Aorta (tissue), 5 donors: ENCODE measurements around the gene C11orf24. TPM values are rescaled to one million over a fixed set of nuclear protein-coding genes. Genes with fewer than 3 reads are reported as not detected.
"Not testable (repeated sequence)": the region's sequence is repeated elsewhere in the genome, so short reads cannot be mapped to it uniquely, and the experiment has no call there.

Source experiments
- ATAC-seq: fragments of 200-7000 bp; cut with Tn5 transposase; one replicate; pipeline ENCODE4 v1.9.1; 2022; ENCODE audit warnings: moderate library complexity; ENCODE audit not compliant: low FRiP score
- DNase-seq, 2 donors: peaks; one replicate each; pipeline ENCODE4 v3.0.0-alpha.2; 2020
- H3K27ac ChIP-seq, 2 donors: one replicate each; pipeline ENCODE4 v1.5.1; 2013; ENCODE audit warnings: low read length in 2 of 2, mild to moderate bottlenecking in 2 of 2, moderate library complexity in 2 of 2, control low read depth in 1 of 2, inconsistent platforms in 1 of 2, low read depth in 1 of 2
- H3K27me3 ChIP-seq, 2 donors: one replicate each; pipeline ENCODE4 v1.6.1; 2013; ENCODE audit warnings: control low read depth in 1 of 2, low read length in 1 of 2, mild to moderate bottlenecking in 1 of 2, moderate library complexity in 1 of 2; ENCODE audit not compliant: insufficient read depth in 2 of 2, control insufficient read depth in 1 of 2
- H3K36me3 ChIP-seq, 2 donors: one replicate each; pipeline ENCODE4 v1.6.1; 2013; ENCODE audit warnings: control low read depth in 1 of 2, low read length in 1 of 2, mild to moderate bottlenecking in 1 of 2; ENCODE audit not compliant: insufficient read depth in 2 of 2, control insufficient read depth in 1 of 2
- H3K4me1 ChIP-seq, 2 donors: one replicate each; pipeline ENCODE4 v1.6.1; 2013; ENCODE audit warnings: low read length in 2 of 2, control low read depth in 1 of 2, mild to moderate bottlenecking in 1 of 2, moderate library complexity in 1 of 2; ENCODE audit not compliant: insufficient read depth in 2 of 2, control insufficient read depth in 1 of 2
- H3K4me3 ChIP-seq, 2 donors: one replicate each; pipeline ENCODE4 v1.5.1; 2013; ENCODE audit warnings: low read length in 2 of 2, control low read depth in 1 of 2, mild to moderate bottlenecking in 1 of 2
- H3K9me3 ChIP-seq: one replicate; pipeline ENCODE4 v1.6.1; 2013; ENCODE audit warnings: mild to moderate bottlenecking, low read length; ENCODE audit not compliant: control insufficient read depth
- WGBS, 2 donors: extraction: QIAGEN DNeasy Blood & Tissue Kit; methylation state at CpG; one replicate each; pipeline ENCODE4 v1.1.7; 2013; 5-methylcytosine and 5-hydroxymethylcytosine counted together
- intact Hi-C, 2 donors: fragments of 100-400 bp; cut with DNase I; formaldehyde crosslinking; loops; one replicate each; pipeline versions ENCODE4 v1.14.2 to v1.15.0; 2022
- polyA plus RNA-seq, 2 donors: library from polyadenylated mRNA; stranded (reverse); fragments of 200-250 nt; gene quantifications; one replicate each; pipeline ENCODE4 v1.2.3, GENCODE V29; 2013
- total RNA-seq, 2 donors: library from RNA; stranded (reverse); fragmentation: NEBNext Ultra II Directional; extraction: Animal tissue kit (Norgen Biotek cat#: 25700); gene quantifications; one replicate each; pipeline ENCODE4 v1.2.1, GENCODE V29; 2021
- donor health status: healthy with polysubstance abuse.
- donor health status: Bipolar disorder and iron deficiency.
- donor health status: DM: no; HTN: no; CAD: no.
- donor health status: DM: no; HTN: no; CAD: no.
- donor health status: DM: yes; HTN: yes; CAD: no.

Gene C11orf24
- total and polyA plus RNA-seq, 4 donors: 37.7 to 65.5 (median 44.0) TPM

- intact Hi-C loops: no loop called here
- Histone ChIP-seq H3K27ac (no peak overlapping the region), H3K9me3 (no peaks in the 10 kb centered on the region), H3K4me1 (no peaks in the 10 kb centered on the region), H3K4me3 (no peak overlapping the region), H3K27me3 (no peaks in the 10 kb centered on the region), H3K36me3 (no peaks in the 10 kb centered on the region)
- 71 to 87% methylated on average over 5 of the region's 5 CpGs for WGBS, 2 donors
- ATAC-seq (no peak), DNase-seq (peak in 1 of 2 donors; percentile 32)
These were observed 30.5 kb upstream of the C11orf24 start for GRCh38 chr11:68302256-68302655.

GRCh38 chr11:68300076-68300830 is 28.5 kb upstream of the C11orf24 start:
- peak in 1 of 2 donors; percentile 45 for DNase-seq
- intact Hi-C loops: no loop called here
- no peak for ATAC-seq
- H3K36me3 ChIP-seq: no peaks in the 10 kb centered on the region
- H3K4me3 ChIP-seq: no peak overlapping the region
- no peaks in the 10 kb centered on the region for H3K9me3 ChIP-seq
- H3K27me3 ChIP-seq: no peaks in the 10 kb centered on the region
- H3K4me1 ChIP-seq: no peaks in the 10 kb centered on the region
- WGBS, 2 donors: 92% methylated on average over 12 of the region's 12 CpGs
- H3K27ac ChIP-seq: no peak overlapping the region

- peak in 1 of 2 donors; percentile 20 for DNase-seq
- H3K4me1 ChIP-seq, H3K27ac ChIP-seq, H3K9me3 ChIP-seq, H3K36me3 ChIP-seq, ATAC-seq, H3K27me3 ChIP-seq, H3K4me3 ChIP-seq: not testable (repeated sequence)
- intact Hi-C loops: loop anchor here (5.0 to 10.0 kb wide), 2 partner anchors 83 to 145 kb away; no protein-coding TSS in a partner anchor
- WGBS, 2 donors: 95 to 97% methylated on average over 9 of the region's 9 CpGs
These were observed 27.7 kb upstream of the C11orf24 start for GRCh38 chr11:68299517-68299879.

- DNase-seq (peak in 1 of 2 donors; percentile 31), ATAC-seq (peak; percentile 15)
- no peaks in the 10 kb centered on the region for H3K9me3 ChIP-seq
- H3K27ac ChIP-seq: no peak overlapping the region
- H3K36me3 ChIP-seq: no peaks in the 10 kb centered on the region
- no peak overlapping the region for H3K4me3 ChIP-seq
- H3K27me3 ChIP-seq: no peaks in the 10 kb centered on the region
- 83% methylated on average over 15 of the region's 15 CpGs for WGBS, 2 donors
- no peaks in the 10 kb centered on the region for H3K4me1 ChIP-seq
- intact Hi-C loops: loop anchor here (1.0 to 10.0 kb wide), 3 partner anchors 42 to 146 kb away; no protein-coding TSS in a partner anchor
These were observed 27.1 kb upstream of the C11orf24 start for GRCh38 chr11:68298659-68299516.

GRCh38 chr11:68297812-68298658 is 26.3 kb upstream of the C11orf24 start:
- Histone ChIP-seq H3K36me3 (no peaks in the 10 kb centered on the region), H3K4me1 (no peaks in the 10 kb centered on the region), H3K4me3 (no peak overlapping the region), H3K9me3 (no peaks in the 10 kb centered on the region), H3K27me3 (no peaks in the 10 kb centered on the region), H3K27ac (no peak overlapping the region)
- intact Hi-C loops: loop anchor here (1.0 to 10.0 kb wide), 5 partner anchors 41 to 147 kb away; no protein-coding TSS in a partner anchor
- WGBS, 2 donors: 29 to 31% methylated on average over 40 of the region's 40 CpGs
- DNase-seq (peak; percentile 84 to 94), ATAC-seq (peak; percentile 97)

GRCh38 chr11:68297494-68297811 is 25.7 kb upstream of the C11orf24 start:
- no peak overlapping the region for H3K27ac ChIP-seq
- no peaks in the 10 kb centered on the region for H3K27me3 ChIP-seq
- H3K4me1 ChIP-seq: no peaks in the 10 kb centered on the region
- DNase-seq (no peak), ATAC-seq (no peak)
- H3K36me3 ChIP-seq: no peaks in the 10 kb centered on the region
- no peaks in the 10 kb centered on the region for H3K9me3 ChIP-seq
- intact Hi-C loops: loop anchor here (1.0 to 10.0 kb wide), 4 partner anchors 41 to 147 kb away; no protein-coding TSS in a partner anchor
- no peak overlapping the region for H3K4me3 ChIP-seq
- WGBS, 2 donors: 35 to 39% methylated on average over 10 of the region's 10 CpGs

GRCh38 chr11:68297052-68297378 is 25.2 kb upstream of the C11orf24 start:
- no peak overlapping the region for H3K27ac ChIP-seq
- WGBS, 2 donors: 80 to 82% methylated on average over 6 of the region's 6 CpGs
- no peaks in the 10 kb centered on the region for H3K4me1 ChIP-seq
- no peak for ATAC-seq
- DNase-seq: no peak
- no peaks in the 10 kb centered on the region for H3K27me3 ChIP-seq
- H3K4me3 ChIP-seq: no peak overlapping the region
- intact Hi-C loops: loop anchor here (1.0 to 10.0 kb wide), 4 partner anchors 40 to 148 kb away; no protein-coding TSS in a partner anchor
- H3K9me3 ChIP-seq: no peaks in the 10 kb centered on the region
- no peaks in the 10 kb centered on the region for H3K36me3 ChIP-seq

GRCh38 chr11:68296344-68297051 is 24.7 kb upstream of the C11orf24 start:
- no peak for ATAC-seq
- H3K27me3 ChIP-seq: no peaks in the 10 kb centered on the region
- H3K27ac ChIP-seq: no peak overlapping the region
- no peaks in the 10 kb centered on the region for H3K36me3 ChIP-seq
- WGBS, 2 donors: 88 to 89% methylated on average over 15 of the region's 15 CpGs
- no peak overlapping the region for H3K4me3 ChIP-seq
- peak in 1 of 2 donors; percentile 33 for DNase-seq
- no peaks in the 10 kb centered on the region for H3K4me1 ChIP-seq
- intact Hi-C loops: loop anchor here (1.0 to 10.0 kb wide), 4 partner anchors 40 to 148 kb away; no protein-coding TSS in a partner anchor
- H3K9me3 ChIP-seq: no peaks in the 10 kb centered on the region
